Stimulated activated naive CD4-positive, alpha-beta T cell (primary cell): ENCODE measurements around the gene KIF18B.

ENCODE experiments used
- DNase-seq, 6 experiments: peaks; one replicate each; lab custom pipeline; 2025; lab: John Stamatoyannopoulos, UW

KIF18B gene

GRCh38 chr17:44875761-44876160 lies 71.8 kb downstream of the KIF18B start:
- no peak for DNase-seq
